Astrocyte (in vitro differentiated cells and primary cell): ENCODE data around the gene CLASP1. TPM values are rescaled to one million over a fixed set of nuclear protein-coding genes. Genes with fewer than 3 reads are reported as not detected.
"Not testable (repeated sequence)": the region's sequence is repeated elsewhere in the genome, so short reads cannot be mapped to it uniquely, and the experiment has no call there.

ENCODE experiments used
- DNase-seq: peaks from one replicate; pipeline ENCODE4 v3.0.0-alpha.2; 2010; ENCODE audit warnings: low read depth
- FAIRE-seq: peaks from 2 replicates; lab custom pipeline; 2011; peaks lifted over from hg19 to GRCh38; lab: Jason Lieb, UNC
- H2AFZ ChIP-seq: 2 replicates; pipeline ENCODE4 v1.6.0; 2012; ENCODE audit warnings: low read depth, low read length, inconsistent platforms
- H3K27ac ChIP-seq: 2 replicates; pipeline ENCODE4 v1.5.1; 2011; ENCODE audit warnings: low read depth, low read length, inconsistent platforms
- H3K27me3 ChIP-seq: 2 replicates; pipeline ENCODE4 v1.6.0; 2011; ENCODE audit warnings: low read length, inconsistent platforms; ENCODE audit not compliant: insufficient read depth
- H3K36me3 ChIP-seq: 2 replicates; pipeline ENCODE4 v1.5.1; 2011; ENCODE audit warnings: low read length, inconsistent platforms; ENCODE audit not compliant: insufficient read depth
- H3K4me1 ChIP-seq: 2 replicates; pipeline ENCODE4 v1.5.1; 2011; ENCODE audit warnings: low read length, inconsistent platforms; ENCODE audit not compliant: insufficient read depth
- H3K4me2 ChIP-seq: 2 replicates; pipeline ENCODE4 v1.6.0; 2012; ENCODE audit warnings: low read length, inconsistent platforms
- H3K4me3 ChIP-seq: 2 replicates; pipeline ENCODE4 v1.5.1; 2011; ENCODE audit warnings: low read depth, mild to moderate bottlenecking, low read length, inconsistent platforms; ENCODE audit not compliant: insufficient read depth
- H3K79me2 ChIP-seq: 2 replicates; pipeline ENCODE4 v1.6.0; 2012; ENCODE audit warnings: mild to moderate bottlenecking, low read length, inconsistent platforms; ENCODE audit not compliant: insufficient read depth
- H3K9ac ChIP-seq: 2 replicates; pipeline ENCODE4 v1.6.0; 2012; ENCODE audit warnings: mild to moderate bottlenecking, low read length, inconsistent platforms
- H3K9me3 ChIP-seq: 2 replicates; pipeline ENCODE4 v1.5.1; 2012; ENCODE audit warnings: low read depth, mild to moderate bottlenecking, low read length, inconsistent platforms; ENCODE audit not compliant: insufficient read depth
- H4K20me1 ChIP-seq: 2 replicates; pipeline ENCODE4 v1.6.0; 2012; ENCODE audit warnings: low read length, inconsistent platforms; ENCODE audit not compliant: insufficient read depth
- H3K27ac Mint-ChIP-seq: one replicate; pipeline ENCODE4 v1.8.0; 2021; ENCODE audit warnings: mild to moderate bottlenecking, mixed read lengths; ENCODE audit not compliant: unreplicated experiment
- H3K27me3 Mint-ChIP-seq: one replicate; pipeline ENCODE4 v1.8.0; 2021; ENCODE audit warnings: low read depth, mixed read lengths; ENCODE audit not compliant: unreplicated experiment
- H3K36me3 Mint-ChIP-seq: one replicate; pipeline ENCODE4 v1.8.0; 2021; ENCODE audit warnings: low read depth, mixed read lengths; ENCODE audit not compliant: unreplicated experiment
- H3K4me1 Mint-ChIP-seq: one replicate; pipeline ENCODE4 v1.8.0; 2021; ENCODE audit warnings: low read depth, mixed read lengths; ENCODE audit not compliant: unreplicated experiment
- H3K4me3 Mint-ChIP-seq: one replicate; pipeline ENCODE4 v1.8.0; 2021; ENCODE audit warnings: mild to moderate bottlenecking, moderate library complexity, mixed read lengths; ENCODE audit not compliant: unreplicated experiment
- H3K9me3 Mint-ChIP-seq: one replicate; pipeline ENCODE4 v1.8.0; 2021; ENCODE audit warnings: mild to moderate bottlenecking, mixed read lengths; ENCODE audit not compliant: unreplicated experiment
- EZH2 ChIP-seq: IDR thresholded peaks from 2 replicates; pipeline ENCODE4 v1.6.1; 2012; ENCODE audit warnings: mild to moderate bottlenecking, low read length, inconsistent platforms; ENCODE audit not compliant: insufficient read depth
- total RNA-seq: library from RNA; stranded (reverse); gene quantifications from 2 replicates; pipeline ENCODE4 v1.2.1, GENCODE V29; 2021
- TF ChIP-seq, protein P1 (sequence below): IDR thresholded peaks from 2 replicates; pipeline ENCODE4 v1.5.1; 2011; ENCODE audit warnings: low read depth, mild to moderate bottlenecking, inconsistent platforms, low read length, moderate library complexity; ENCODE audit not compliant: insufficient read depth

CLASP1 gene
- total RNA-seq, 1 donor from 2014 or later: 56.7 TPM

DNA sequence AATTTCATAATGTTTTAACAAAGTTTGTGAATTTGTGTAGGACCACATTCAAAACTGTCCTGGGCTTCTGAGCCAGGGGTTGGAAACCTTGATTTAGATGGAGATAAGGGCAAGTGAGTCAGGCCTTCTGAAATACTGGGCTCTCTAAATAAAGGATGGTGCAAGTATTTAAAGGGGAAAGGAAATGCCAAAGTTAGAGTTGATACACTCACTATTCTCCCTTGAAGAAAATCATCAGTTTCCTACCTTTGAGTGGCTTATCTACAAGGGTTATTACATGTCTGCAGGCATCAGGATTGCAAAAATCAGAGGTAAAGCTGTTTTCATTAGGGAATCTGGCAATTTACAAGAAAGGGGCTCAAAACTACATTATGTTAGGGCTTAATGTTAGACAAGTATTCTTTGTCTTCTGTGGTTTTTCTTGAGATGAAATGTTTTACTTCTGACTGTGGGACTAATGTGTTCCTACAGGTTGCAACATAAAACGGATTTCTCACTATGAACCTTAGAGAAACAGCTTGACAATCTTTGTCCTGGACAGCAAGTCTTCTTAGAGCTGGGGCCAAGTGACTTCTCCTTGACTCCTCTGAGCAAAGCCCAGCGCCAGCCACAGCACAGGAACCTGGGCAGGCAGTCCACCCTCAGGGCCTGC is 87.5 kb downstream of the CLASP1 start:
- TF ChIP-seq, protein P1, sequence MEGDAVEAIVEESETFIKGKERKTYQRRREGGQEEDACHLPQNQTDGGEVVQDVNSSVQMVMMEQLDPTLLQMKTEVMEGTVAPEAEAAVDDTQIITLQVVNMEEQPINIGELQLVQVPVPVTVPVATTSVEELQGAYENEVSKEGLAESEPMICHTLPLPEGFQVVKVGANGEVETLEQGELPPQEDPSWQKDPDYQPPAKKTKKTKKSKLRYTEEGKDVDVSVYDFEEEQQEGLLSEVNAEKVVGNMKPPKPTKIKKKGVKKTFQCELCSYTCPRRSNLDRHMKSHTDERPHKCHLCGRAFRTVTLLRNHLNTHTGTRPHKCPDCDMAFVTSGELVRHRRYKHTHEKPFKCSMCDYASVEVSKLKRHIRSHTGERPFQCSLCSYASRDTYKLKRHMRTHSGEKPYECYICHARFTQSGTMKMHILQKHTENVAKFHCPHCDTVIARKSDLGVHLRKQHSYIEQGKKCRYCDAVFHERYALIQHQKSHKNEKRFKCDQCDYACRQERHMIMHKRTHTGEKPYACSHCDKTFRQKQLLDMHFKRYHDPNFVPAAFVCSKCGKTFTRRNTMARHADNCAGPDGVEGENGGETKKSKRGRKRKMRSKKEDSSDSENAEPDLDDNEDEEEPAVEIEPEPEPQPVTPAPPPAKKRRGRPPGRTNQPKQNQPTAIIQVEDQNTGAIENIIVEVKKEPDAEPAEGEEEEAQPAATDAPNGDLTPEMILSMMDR: no peak
- TF ChIP-seq EZH2: no peak
- Mint-ChIP-seq H3K4me3 (no peak overlapping the region), H3K27me3 (no peaks in the 10 kb centered on the region), H3K4me1 (peaks cover 31% of the 10 kb centered on the region), H3K9me3 (peaks cover 3% of the 10 kb centered on the region), H3K27ac (peak overlapping the region; percentile 48), H3K36me3 (peaks cover 12% of the 10 kb centered on the region)
- Histone ChIP-seq H3K27ac (no peak overlapping the region), H3K36me3 (no peaks in the 10 kb centered on the region), H4K20me1 (peaks cover 73% of the 10 kb centered on the region), H3K9me3 (no peaks in the 10 kb centered on the region), H3K4me3 (no peak overlapping the region), H2AFZ (no peak overlapping the region), H3K27me3 (no peaks in the 10 kb centered on the region), H3K9ac (no peak overlapping the region), H3K4me1 (peaks cover 7% of the 10 kb centered on the region), H3K4me2 (no peak overlapping the region), H3K79me2 (peaks cover 74% of the 10 kb centered on the region)
- FAIRE-seq: no peak
- peak; percentile 67 for DNase-seq

DNA sequence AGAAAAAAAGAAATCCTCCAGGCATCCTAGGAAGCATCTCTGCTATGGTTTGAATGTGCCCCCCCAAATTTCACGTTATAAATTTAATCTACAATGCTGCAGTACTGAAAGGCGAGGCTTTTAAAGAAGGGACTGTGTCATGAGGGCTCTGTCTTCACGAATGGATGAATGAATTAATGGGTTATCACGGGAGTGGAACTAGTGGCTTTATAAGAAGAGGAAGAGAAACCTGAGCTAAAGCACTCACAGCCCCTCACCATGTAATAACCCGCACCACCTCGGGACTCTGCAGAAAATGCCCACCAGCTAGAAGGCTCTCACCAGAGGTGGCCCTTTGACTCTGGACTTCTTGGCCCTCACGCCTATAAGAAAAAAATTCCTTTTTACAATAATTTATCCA is 90.9 kb downstream of the CLASP1 start:
- peaks cover 3% of the 10 kb centered on the region for H3K36me3 Mint-ChIP-seq
- Histone ChIP-seq H3K27ac (no peak overlapping the region), H3K4me3 (no peak overlapping the region), H3K79me2 (peaks cover 52% of the 10 kb centered on the region), H3K27me3 (no peaks in the 10 kb centered on the region), H4K20me1 (peaks cover 60% of the 10 kb centered on the region), H3K4me1 (peaks cover 7% of the 10 kb centered on the region), H3K4me2 (no peak overlapping the region), H3K36me3 (no peaks in the 10 kb centered on the region), H2AFZ (no peak overlapping the region), H3K9me3 (no peaks in the 10 kb centered on the region), H3K9ac (no peak overlapping the region)
- DNase-seq (no peak), FAIRE-seq (no peak)
- TF ChIP-seq EZH2: no peak
- TF ChIP-seq, protein P1: no peak
- H3K9me3 Mint-ChIP-seq: no peaks in the 10 kb centered on the region
- H3K4me1 Mint-ChIP-seq: peaks cover 19% of the 10 kb centered on the region
- H3K27me3 Mint-ChIP-seq: no peaks in the 10 kb centered on the region
- H3K4me3 Mint-ChIP-seq: no peak overlapping the region
- H3K27ac Mint-ChIP-seq: no peak overlapping the region

DNA sequence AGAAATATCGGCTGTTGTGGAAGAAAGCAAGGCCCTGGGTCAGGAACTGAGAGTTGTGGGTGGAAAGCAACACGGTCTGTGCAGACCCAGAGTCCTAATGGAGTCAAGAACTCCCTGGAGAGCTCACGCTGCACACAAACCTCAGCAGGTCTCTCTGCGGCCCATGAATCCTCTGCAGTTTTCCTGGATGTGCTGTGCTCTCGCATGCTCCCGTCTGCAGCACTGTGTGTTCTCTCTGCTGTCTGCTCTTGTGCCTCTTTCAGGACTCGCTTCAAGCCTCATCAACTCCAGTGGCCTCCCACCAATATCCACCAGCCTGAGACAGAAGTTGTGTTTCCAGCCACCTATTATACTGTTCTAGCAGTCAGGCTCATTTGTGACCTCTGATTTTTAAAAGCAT is 94.3 kb downstream of the CLASP1 start:
- no peaks in the 10 kb centered on the region for H3K36me3 ChIP-seq
- H3K4me1 ChIP-seq: no peaks in the 10 kb centered on the region
- H3K4me3 ChIP-seq: no peak overlapping the region
- H3K9ac ChIP-seq: no peak overlapping the region
- FAIRE-seq (no peak), DNase-seq (no peak)
- TF ChIP-seq, protein P1: no peak
- TF ChIP-seq EZH2: no peak
- no peak overlapping the region for H3K4me3 Mint-ChIP-seq
- no peak overlapping the region for H3K27ac Mint-ChIP-seq
- no peaks in the 10 kb centered on the region for H3K27me3 ChIP-seq
- H3K27me3 Mint-ChIP-seq: no peaks in the 10 kb centered on the region
- H3K79me2 ChIP-seq: peaks cover 60% of the 10 kb centered on the region
- H3K9me3 ChIP-seq: no peaks in the 10 kb centered on the region
- no peak overlapping the region for H3K4me2 ChIP-seq
- H3K27ac ChIP-seq: no peak overlapping the region
- H3K4me1 Mint-ChIP-seq: peaks cover 3% of the 10 kb centered on the region
- no peaks in the 10 kb centered on the region for H3K36me3 Mint-ChIP-seq
- peaks cover 57% of the 10 kb centered on the region for H4K20me1 ChIP-seq
- H2AFZ ChIP-seq: no peak overlapping the region
- peaks cover 3% of the 10 kb centered on the region for H3K9me3 Mint-ChIP-seq

DNA sequence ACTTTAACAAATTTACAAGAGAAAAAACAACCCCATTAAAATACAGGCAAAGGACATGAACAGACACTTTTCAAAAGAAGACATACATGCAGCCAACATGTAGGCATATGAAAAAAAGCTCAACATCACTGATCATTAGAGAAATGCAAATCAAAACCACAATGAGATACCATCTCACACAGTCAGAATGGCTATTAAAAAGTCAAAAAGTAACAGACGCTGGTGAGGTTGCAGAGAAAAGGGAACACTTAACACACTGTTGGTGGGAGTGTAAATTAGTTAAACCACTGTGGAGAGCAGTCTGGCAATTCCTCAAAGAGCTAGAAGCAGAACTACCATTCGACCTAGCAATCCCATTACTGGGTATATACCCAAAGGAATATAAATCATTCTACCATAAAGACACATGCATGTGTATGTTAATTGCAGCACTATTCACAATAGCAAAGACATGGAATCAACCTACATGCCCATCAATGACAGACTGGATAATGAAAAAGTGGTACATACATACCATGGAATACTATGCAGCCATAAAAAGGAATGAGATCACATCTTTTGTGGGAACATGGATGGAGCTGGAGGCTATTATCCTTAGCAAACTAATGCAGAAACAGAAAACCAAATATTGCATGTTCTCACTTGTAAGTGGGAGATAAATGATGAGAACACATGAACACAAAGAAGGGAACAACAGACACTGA is 96.6 kb downstream of the CLASP1 start:
- H3K4me3 Mint-ChIP-seq, H3K27me3 Mint-ChIP-seq, H3K36me3 ChIP-seq, H3K27ac Mint-ChIP-seq, H3K4me1 Mint-ChIP-seq, H3K9ac ChIP-seq, H3K27ac ChIP-seq, DNase-seq, H3K4me1 ChIP-seq, H3K9me3 Mint-ChIP-seq, FAIRE-seq, H3K36me3 Mint-ChIP-seq, H3K4me3 ChIP-seq, H3K9me3 ChIP-seq, H2AFZ ChIP-seq, H3K27me3 ChIP-seq, H3K4me2 ChIP-seq: not testable (repeated sequence)
- Histone ChIP-seq H4K20me1 (peaks cover 66% of the 10 kb centered on the region), H3K79me2 (peaks cover 62% of the 10 kb centered on the region)
